Islet precursor cell (in vitro differentiated cells): ENCODE results near the gene ITGA8.
"Not testable (repeated sequence)": the region's sequence is repeated elsewhere in the genome, so short reads cannot be mapped to it uniquely, and the experiment has no call there.

Source experiments
- DNase-seq: peaks from one replicate; pipeline ENCODE4 v3.0.0-alpha.2; 2018

Gene ITGA8

DNA sequence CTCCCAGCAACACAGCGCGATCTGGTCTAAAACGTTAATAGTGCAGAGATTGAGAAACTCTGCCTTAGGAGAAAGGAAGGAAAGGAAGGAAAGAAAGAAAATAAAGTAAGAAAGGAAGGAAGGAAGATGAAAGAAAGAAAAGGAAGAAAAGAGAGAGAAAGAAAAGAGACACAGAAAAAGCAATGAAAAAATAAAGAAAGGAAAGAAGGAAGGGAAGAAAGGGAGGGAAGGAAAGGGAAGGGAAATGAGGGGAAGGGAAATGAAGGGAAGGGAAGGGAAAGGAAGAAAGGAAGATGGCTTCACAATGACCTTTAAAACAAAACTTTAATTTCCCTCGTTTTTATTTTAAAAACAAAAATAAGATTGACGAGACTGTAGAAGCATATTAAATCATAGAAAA is 173.1 kb downstream of the ITGA8 start:
- DNase-seq = no peak

DNA sequence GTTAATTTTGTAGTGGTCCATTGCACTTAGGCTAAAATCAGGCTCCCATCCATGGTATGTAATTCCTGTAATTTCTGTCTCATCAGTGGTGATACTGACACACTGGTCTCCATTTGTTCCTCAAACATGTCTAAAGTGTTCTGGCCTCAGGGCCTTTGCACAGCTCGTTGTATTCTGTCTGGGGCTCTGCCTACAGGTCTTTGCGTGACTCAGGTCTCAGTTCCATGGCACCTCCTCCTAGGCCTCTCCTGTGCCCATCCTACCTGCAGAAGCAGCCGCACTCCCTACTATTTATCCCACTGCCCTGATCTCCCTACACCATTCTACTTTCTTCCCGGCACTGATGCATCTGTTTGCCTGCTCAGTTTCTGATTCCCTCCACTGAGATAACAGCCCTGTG is 173.8 kb downstream of the ITGA8 start:
- no peak for DNase-seq

DNA sequence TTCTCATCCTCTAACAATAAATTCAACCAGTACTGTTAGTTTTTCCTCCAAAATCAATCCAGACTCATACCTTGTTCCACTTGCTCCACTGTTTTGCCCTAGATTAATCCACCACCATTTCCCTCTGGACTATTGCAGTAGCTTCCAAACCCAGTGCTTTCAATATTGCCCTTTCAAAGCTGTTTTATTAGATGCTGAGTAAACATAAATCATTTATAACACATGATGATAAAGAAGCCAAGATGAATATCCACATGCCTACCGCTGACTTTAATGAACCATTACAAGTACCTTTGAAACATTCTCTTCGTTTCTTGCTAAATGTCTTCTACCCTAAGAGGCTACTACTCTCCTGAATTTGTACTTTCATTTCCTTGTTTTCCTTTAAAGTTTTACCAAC is 174.5 kb downstream of the ITGA8 start:
- no peak for DNase-seq

DNA sequence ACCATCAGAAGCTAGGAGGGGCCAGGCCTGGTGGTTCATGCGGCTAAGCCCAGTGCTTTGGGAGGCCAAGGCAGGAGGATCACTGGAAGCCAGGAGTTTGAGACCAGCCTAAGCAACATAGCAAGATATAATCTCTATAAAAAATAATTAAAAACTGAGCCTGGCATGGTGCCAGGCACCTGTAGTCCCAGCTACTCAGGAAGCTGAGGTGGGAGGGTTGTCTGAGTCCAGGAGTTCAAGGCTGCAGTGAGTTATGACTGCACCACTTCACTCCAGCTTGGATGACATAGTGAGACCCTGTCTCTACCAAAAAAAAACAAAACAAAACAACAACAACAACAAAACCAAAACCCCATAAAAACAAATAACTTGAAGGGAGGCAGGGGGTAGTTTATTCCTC is 175.7 kb downstream of the ITGA8 start:
- DNase-seq = no peak

DNA sequence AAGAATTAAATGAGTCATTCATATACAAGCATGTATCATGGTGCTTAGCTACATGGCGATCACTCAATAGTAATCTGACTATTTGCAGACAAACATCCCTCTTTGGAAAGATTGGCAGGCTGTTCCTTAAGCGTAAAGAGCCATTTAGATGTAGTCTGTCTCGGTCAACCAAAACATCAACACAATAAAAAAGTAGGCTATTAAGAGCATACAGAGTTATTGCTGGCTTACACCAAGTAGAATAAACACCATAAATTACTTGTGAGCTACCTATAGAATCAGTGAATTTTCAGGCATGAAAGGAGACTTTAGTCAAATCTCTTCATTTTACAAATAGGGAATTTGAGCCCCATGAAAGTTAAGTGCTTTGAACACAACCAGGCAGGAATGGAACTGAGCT is 176.9 kb downstream of the ITGA8 start:
- no peak for DNase-seq

DNA sequence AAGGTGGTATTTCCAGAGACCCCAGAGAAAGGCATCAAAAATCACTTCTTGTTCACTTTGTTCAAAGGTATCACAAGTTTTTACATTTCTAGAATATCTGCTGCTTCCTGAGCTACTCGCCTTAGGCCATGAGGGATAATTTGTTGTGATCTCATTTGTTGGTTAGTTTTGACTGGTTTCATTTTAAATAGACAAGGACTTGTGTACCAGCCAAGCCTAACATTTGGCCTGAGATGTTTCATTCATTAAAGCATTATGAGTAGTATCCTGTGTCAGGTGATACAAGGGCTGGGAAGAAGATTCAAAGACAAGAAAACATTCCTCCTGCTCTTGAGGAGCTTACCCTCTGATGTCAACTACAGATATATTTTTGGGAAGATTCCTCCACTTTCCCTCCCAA is 178.3 kb downstream of the ITGA8 start:
- DNase-seq = no peak

DNA sequence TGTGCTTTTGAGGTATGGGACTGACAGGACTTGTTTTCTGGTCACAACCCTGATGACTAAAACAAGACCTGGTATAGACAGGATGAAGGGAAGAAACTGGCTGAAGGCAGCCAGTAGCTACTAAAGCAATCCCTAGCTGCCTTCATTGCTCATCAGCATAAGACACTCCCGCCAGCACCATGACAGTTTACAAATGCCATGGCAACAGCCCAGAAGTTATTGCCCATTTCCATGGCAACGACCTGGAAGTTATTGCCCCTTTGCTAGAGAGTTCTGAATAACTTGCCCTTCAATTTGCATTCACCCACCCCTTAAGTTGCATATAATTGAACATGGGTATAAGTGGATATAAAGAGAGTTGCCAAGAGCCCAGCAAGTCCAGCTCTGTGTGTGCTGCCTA is 179.0 kb downstream of the ITGA8 start:
- no peak for DNase-seq

DNA sequence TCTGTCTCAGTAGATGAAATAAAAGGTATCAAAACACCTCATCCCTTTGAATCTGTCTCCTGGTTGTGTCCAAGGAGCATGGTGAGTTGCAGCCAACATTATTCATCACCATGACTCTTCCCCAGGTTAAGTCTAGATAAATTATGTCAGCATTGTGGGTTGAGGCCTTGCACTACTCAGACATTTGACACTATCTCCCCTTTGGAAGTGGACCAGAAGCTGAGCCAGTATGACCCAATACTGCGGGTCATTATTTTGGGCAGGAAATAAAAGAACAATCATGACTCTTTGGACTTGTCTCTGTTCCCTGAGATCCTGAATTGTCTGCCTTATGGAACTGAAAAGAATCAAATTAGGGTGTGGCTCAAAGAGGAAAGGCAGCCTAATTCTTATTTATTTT is 180.5 kb downstream of the ITGA8 start:
- no peak for DNase-seq

DNA sequence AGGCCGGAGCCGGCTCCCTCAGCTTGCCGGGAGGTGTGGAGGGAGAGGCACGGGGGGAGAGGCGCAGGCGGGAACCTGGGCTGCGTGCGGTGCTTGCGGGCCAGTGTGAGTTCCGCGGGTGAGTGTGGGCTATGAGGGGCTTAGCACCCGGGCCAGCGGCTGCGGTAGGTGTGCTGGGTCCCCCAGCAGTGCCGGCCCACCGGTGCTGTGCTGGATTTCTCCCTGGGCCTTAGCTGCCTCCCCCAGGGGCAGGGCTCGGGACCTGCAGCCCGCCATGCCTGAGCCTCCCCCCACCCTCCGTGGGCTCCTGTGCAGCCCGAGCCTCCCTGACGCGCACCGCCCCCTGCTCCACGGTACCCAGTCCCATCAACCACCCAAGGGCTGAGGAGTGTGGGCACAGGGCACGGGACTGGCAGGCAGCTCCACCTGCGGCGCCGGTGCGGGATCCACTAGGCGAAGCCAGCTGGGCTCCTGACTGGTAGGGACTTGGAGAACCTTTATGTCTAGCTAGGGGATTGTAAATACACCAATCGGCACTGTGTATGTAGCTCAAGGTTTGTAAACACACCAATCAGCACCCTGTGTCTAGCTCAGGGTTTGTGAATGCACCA is 184.7 kb downstream of the ITGA8 start:
- DNase-seq = not testable (repeated sequence)

DNA sequence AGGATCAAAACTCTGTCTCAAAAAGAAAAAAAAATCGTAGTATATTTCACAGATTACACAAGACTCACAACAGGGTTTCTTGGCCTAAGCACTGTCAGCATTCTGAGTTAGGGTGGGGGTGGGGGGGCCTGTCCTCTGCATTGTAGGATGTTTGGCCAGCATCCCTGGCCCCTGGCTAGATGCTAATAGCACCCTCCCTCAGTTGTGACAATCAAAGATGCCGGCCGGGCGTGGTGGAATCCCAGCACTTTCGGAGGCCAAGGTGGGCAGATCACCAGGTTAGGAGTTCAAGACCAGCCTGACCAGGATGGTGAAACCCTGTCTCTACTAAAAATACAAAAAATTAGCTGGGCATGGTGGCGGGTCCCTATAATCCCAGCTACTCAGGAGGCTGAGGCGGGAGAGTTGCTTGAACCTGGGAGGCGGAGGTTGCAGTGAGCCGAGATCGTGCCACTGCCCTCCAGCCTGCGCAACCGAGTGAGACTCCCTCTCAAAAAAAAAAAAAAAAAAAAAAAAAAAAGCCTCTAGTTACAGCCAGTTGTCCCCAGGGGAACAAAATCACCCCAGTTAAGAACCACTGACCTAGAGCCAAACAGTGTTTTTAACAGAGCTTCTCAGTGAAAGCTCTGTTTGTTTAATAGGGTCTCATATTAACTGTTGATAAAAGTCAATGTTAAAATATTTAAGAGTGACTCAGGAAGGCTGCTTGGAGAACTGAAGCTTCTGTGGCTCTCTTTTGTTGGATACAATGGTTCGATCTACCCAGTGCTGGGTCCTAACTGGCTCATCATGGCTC is 187.6 kb downstream of the ITGA8 start:
- no peak for DNase-seq

DNA sequence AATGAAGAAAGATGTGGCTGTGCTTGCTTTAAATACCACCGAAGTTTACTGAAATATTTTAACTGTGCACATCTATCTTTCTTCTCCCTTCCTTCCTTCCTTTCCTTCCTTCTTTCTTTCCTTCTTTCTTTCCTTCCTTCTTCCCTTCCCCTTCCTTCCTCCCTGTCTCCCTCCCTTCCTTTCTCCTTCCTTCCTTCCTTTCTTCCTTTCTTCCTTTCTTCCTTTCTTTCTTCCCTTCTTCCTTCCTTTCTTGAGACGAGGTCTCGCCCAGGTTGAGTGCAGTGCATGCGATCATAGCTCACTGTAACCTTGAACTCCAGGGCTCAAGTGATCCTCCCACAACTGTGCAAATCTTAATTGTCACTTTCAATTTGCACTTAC is 190.9 kb downstream of the ITGA8 start:
- DNase-seq = no peak

DNA sequence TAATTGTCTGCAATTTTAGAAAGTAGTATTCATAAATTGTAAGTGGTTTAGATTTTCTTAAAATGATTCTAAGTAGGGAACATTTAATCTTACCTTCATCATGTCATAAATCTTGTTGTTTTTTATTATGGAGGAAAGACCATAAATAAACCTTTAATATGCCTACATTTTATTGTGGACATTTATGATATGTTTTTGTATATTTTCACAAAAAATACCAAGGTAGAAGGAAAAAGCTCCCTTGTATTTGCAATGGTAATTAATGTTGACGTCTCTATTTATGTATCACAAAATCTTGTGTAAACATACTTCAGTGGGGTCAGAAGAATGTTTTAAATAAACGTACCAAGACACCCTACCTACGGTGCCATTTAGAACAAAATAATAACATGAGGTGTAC is 193.0 kb downstream of the ITGA8 start:
- DNase-seq = no peak

DNA sequence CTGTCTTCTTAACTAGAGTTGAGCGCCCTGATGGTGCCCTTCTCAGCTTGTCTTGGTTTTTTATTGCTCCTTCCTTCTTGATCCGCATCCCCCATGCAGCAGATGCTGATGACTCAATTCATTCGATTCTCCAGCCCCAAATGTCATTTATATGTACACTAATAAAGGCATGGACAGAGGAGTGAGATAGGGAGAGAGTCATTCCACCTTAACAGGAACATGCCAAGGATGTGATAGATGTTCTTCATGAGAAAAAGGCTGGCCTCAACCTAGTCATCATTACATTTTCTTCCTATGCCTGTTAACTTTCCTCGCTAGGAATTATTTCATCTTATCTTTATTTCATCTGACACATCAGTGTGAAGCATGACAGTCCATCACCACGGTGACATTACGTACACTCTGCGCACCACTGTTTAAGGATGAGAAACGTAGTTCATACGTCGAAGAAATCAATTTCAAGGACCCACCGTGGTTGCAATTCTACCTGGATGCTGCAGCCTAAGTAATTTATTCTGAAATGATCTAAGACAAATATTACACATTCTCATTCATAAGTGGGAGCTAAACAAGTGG is 198.3 kb downstream of the ITGA8 start:
- DNase-seq = no peak

DNA sequence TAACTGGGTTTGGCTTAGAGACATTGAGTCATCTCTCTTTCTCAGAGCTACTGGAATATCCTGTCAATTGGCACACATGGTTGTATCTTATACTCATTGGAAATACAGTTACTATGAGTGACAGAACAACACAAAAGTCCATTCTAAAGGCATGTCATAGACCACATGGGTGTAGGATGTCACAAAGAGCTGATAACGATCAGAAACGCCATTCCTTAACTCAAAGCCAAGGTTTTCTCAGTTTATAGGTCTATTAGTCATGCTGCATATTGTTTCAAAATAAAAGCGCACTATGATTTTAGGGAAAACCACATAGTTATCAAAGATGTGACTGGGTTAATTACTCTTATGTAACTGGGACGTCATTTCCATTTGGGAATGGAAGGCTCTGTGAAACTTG is 201.5 kb downstream of the ITGA8 start:
- DNase-seq = no peak

DNA sequence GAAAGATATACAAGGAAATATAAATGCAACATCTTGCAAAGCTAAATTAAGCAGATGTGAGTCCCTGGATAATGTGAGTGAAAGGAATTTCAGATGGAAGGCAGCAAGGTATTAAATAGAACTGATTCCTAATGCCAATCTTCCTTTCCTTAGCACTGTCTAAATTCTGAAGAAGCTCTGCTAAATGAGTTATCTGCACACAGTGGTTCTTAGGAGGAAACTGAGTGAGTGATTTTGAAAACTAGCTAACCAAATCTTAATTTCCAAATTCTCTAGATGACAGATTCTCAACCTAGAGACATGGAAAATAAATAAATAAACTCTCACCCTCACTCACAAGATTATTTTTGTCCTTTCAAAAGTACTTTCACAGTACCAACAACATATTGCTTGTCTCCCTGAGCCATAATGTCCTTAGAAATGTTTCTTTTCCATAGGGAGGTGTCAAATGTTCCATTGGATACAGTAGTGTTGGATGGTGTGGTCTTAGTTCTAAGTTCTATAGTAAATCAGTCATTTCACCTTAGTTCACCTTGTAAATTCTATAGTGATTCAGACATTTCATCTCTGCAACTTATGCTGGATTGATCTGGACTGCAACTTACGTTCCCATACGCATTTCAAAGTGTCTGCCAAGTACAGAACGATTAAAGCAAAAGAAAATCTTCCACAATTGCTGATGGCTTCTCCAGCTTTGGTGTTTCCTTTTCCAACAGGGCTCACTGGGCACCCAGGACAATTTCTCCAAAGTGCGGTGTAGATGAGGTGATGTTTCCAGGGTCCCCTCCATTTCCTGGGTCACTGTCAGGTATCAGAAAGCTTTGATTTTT is 203.3 kb downstream of the ITGA8 start:
- no peak for DNase-seq

DNA sequence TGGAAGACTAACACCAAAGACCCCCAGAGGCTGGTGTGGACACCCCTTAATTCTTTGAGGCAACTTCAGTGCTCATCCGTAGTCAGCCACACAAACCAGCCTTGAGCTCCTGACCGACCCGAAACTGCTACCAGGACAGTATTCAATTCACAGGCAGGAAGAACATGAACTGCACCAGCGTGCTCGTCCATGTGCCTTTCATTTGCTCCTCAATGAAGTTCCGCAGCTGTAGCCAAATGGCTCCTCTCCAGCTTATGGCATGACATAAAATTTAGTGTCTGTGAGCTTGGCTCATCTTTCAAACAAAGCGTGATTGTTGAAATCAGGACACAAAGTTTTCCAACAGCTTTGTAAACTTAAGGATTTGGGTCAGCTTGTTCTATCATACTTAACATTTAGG is 204.5 kb downstream of the ITGA8 start:
- no peak for DNase-seq

DNA sequence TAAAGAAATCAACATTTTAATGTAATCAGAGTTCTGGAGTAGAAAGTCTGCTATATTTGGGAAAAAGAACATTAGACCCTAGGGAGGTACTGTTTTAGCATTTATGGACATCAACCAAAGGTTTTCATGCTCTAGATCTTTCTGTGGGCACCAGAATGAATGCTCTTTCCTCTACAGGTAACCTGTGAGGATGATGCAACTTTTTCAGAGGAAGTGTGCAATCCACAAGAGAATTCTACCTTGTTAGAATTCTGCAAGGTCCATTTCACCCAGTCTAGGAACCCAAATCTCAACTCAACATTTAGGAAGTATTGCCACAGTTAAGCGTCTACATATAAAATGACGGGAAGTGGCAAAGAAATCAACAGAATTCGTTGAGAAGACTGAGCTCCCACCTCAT is 208.8 kb downstream of the ITGA8 start:
- DNase-seq = no peak

DNA sequence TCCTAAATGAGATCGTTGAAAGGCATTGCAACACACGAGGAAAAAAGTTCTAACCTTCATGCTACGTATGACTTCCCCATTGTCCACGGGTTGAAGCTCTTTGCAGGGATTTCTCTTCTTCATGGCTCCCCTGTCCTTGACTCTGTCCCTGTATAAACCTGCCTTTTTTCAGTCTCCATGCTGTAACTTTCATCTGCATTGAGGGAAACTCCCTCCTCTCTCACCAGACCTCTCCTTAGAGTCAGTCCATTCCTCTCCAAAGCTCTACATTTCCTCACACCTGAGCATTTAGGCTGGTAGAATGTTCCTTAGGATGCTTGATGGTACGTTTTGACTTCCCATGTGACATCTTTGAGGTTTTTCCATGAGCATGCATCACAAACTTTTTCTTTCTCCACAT is 214.4 kb downstream of the ITGA8 start:
- no peak for DNase-seq

DNA sequence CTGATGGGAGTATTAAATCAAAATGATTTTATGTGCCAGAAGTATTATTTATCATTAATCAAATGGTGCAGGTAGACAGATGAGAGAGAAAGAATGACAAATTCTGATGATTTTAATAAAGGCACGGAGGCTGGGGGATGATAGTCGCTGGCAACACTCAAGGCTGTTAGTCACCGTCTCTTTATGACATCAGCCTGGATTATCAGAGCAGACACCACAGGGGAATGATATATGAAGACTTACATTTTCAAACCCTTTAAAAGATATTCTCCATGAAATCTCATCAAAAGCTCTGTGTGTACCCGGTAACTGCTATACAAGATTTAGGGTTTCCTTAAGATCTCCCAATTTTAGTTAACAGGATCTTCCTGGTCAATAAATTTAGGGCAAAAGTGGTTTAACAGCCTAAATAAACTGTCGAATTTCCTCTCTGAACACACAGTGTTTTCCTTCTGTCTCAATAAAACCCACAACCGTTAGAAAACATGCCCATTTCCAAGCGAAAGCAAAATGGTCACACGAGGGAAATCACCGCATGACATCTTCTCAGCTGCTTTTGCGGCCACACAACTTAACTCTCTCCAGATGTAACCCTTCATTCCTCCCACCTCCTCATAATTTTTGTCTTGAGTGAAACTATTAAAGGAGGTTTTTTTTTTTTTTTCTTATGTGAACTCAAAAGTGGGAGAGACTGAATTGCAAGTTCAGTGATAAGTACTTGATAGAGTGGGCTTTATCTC is 215.5 kb downstream of the ITGA8 start:
- no peak for DNase-seq

DNA sequence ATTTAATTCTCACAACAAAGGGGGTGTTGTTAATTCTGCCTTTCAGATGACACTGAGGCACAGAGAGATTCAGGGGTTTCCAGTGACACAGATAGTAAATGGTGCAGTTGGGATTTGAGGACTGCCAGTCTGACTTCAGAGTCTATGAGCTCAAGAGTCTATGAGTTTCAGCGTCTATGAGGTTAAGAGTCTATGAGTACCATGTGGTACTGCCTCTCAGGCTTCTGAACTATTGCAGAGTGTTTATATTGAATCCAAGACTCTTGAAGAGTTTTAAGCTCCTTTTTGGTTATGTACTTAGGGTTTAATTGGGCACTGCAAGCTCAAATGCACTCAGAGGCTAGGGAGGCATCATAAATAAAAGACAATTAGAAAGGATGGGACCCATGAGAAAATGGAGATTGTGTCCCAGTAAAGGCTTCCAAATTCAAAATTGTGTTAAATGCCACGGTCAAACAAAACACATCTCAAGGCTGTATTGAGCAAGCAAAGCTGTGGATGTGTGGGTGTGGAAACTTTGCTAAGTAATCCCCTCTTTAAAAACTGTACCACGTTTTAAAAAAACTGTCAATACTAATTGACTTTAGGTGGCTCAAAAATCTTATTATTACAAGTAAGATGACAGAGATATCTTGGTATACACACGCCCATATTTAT is 224.7 kb downstream of the ITGA8 start:
- no peak for DNase-seq

DNA sequence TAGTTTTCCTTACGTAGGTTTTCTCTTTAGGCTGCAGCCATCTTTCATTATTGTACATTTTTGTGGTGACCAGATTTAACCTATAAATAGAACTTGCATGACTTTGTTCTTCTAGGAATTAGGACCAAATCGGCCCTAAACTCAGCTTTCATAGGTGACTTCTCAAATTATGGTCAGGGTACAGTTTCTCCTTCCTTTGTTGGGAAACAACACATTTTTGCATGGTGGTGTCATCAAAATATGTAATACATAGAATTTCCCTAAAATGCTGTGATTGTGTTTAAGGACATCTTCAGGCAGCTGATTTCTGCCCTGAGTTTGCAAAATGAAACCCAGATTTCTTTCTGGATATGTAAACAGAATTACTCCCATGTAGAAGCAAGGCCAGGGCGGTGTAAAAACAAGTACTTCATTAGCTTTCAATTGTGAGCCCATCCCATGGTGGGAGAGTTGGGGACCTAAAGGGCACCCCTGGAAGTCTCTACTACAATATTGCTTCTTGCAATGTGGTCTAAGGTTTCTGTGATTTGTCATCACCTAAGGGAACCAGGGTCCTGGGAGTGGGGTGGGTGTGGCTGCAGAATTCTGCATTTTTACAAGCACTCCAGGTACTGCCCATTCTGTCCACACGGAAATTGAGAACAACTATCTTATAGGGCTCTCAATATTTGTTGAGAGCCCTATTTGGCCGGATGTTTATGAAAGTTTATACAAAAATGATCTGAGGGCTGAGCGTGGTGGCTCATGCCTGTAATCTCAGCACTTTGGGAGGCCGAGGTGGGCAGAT is 227.7 kb downstream of the ITGA8 start:
- DNase-seq = no peak

DNA sequence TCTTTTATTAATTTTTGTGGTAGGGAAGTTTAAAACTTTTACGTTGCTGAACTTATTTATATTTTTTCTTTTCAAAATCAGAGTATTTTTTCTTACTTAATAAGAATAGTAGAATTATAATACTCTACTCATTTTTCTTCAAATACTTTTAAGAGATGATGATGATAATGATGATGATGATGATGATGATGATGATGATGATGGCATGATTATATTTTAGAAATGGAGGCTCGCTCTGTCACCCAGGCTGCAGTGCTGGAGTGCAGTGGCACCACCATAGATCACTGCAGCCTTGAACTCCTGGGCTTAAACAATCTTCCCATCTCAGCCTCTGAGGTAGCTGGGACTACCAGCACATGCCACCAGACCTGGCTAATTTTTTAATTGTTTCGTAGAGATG is 230.3 kb downstream of the ITGA8 start:
- DNase-seq = no peak
